Stimulated activated CD8-positive, alpha-beta memory T cell treated with anti-CD3 and anti-CD28 coated beads, Interleukin-7, amount 100 ng/mL, for 48 hours (primary cell): ENCODE data around the gene PSMD9.

Experiments used
- DNase-seq, 2 donors: peaks; one replicate each; pipeline ENCODE4 v3.0.0-alpha.2; 2020; ENCODE audit warnings: low read depth in 1 of 2; ENCODE audit errors: extremely low read depth in 1 of 2

Gene PSMD9

GRCh38 chr12:121949648-121950397, 61.2 kb downstream of the PSMD9 start:
- DNase-seq = no peak

DNA sequence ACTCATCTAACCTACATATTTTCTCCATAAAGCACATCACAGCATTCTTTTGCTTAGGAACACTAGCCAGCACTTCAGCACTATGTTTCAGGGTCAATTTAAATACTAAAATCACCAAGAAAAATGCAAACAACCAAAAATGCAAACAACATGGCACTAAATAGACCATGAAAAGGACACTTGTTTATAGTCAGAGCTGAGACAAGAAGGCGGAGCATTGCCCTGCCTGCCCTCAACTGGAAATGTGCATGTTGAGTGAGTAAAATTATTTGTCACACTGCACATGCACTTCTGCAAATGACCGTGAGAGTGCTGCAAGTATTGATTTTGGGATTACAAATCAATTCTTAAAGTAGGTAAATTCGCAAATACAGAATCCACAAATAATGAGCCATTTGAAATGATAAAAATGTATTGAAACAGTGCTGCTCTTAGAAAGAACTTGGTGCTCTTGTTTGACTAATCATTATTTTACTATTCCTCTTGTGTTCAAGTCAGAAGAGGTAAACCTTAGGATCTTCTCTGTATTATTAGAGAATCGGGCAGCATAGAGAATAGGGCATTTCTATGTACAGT, 64.6 kb downstream of the PSMD9 start:
- DNase-seq = no peak

- DNase-seq = no peak
These were observed 65.1 kb downstream of the PSMD9 start for GRCh38 chr12:121953695-121954094.

DNA sequence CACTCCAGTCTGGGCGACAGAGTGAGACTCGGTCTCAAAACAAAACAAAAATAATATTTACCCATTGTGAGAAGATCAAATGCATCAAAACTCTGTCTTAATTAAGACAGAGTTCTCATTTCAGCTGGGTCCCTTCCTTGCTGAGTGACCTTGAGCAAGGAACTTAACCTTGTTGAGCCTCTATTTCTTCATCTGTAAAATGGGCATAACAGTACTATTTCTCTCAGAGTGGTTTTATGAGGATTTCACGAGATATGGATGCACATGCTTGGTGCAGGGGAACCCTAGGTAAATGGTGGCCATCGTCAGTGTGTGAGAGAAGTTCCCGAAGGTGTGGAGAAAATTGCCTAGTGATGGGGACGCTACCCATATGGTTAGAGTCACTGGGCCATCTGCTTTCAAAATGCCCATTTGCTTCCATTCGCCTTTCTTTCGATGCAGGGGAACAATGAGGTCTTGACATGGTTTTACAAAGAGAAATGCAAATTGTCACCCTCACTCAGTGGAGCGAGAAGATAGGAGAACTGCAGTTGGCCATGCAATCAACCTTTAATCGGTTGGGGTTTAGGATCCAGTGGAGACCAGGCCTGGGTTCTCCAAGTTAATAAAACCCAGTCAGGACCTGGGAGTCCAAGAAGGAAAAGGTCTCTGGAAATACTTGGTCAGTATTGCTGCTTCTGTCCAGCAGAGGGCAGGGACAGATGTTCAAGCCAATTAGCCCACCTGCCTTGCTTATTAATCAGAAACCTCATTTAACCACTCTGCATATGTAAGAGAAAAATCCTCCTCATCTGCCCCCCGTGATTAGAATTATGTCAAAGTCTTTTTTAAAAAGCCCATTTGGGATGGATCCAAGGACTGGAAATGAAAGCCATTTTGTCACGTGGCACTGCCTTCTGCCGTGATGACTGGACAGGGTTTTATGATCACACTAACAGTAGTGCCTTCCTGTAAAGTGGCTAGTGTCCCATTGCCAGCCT, 67.0 kb downstream of the PSMD9 start:
- DNase-seq = no peak

GRCh38 chr12:121957861-121958515, 69.4 kb downstream of the PSMD9 start:
- no peak for DNase-seq

GRCh38 chr12:121958541-121959240, 70.1 kb downstream of the PSMD9 start:
- no peak for DNase-seq

- DNase-seq = no peak
These were observed 72.0 kb downstream of the PSMD9 start for GRCh38 chr12:121960541-121960940.

GRCh38 chr12:121961195-121961879, 72.7 kb downstream of the PSMD9 start:
- no peak for DNase-seq

DNA sequence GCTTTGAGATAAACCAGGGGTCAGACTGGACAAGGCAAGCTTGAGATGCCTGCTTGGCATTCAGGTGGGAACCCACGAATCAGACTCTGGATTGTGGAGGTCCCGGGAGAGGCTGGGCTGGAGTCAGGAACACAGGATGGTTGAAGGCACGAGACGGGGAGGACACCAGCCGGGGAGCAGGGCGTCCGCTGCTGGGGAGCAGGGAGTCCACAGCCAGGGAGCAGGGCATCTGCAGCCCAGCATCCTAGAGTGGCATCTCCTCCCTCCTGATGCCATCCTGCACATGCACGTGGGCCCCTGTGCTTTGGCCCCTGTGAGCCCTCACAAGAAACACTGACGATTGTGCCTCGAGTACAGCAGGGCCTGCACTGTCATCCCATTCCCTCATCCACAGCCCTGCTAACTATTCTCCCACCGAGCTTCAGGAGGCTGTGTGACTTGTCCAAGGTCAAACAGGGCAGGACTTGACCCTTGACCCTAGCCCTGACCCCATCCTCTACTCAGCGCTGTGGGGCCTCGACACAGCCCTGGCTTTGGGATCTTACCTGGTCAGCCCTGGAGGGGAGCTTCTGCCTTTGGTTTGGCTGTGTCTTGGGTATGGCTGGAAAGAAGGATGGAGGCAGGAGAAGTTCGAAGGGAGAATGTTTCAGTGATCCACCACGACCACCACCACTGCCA, 74.9 kb downstream of the PSMD9 start:
- no peak for DNase-seq

GRCh38 chr12:121964813-121965643, 76.4 kb downstream of the PSMD9 start:
- no peak for DNase-seq

- no peak for DNase-seq
These were observed 78.4 kb downstream of the PSMD9 start for GRCh38 chr12:121966959-121967358.
